HepG2 (cell line): ENCODE results near the gene PTMA. TPM values are rescaled to one million over a fixed set of nuclear protein-coding genes. Genes with fewer than 3 reads are reported as not detected.

ENCODE experiments used
- ATAC-seq: fragments of 200-7000 bp; cut with Tn5 transposase; 3 replicates; pipeline ENCODE4 v1.9.1; 2020; ENCODE audit warnings: mild to moderate bottlenecking, moderate library complexity
- BruUV-seq: library from RNA; stranded (reverse); fragments of 400-500 nt; replicated peaks from 2 replicates; lab custom pipeline; 2021; lab: Mats Ljungman, UMichigan
- CTCF ChIA-PET: fragments of 300-600 bp; formaldehyde crosslinking; extraction: SDS; loops from one replicate; lab custom pipeline; 2021; ENCODE audit warnings: low total read pairs, inconsistent platforms, low intra/inter-chr PET ratio; lab: Yijun Ruan, JAX
- POLR2A ChIA-PET: fragments of 350-600 bp; sonication (Branson Sonifier 250); formaldehyde crosslinking; loops from one replicate; lab custom pipeline; 2020; ENCODE audit warnings: antibody characterized with exemption, inconsistent platforms; lab: Yijun Ruan, JAX
- DNase-seq: peaks from one replicate; pipeline ENCODE4 v3.0.0-alpha.2; 2015; ENCODE audit warnings: low spot score
- FAIRE-seq: peaks from 3 replicates; lab custom pipeline; 2011; peaks lifted over from hg19 to GRCh38; lab: Jason Lieb, UNC
- H2AFZ ChIP-seq: one replicate; pipeline ENCODE4 v1.6.1; 2011; ENCODE audit warnings: low read length, inconsistent platforms
- H3K27ac ChIP-seq: fragments of 300-600 bp; 3 replicates; pipeline ENCODE4 v1.8.0; 2011; ENCODE audit warnings: mixed run types, mild to moderate bottlenecking, mixed read lengths, low read length, inconsistent platforms; ENCODE audit not compliant: insufficient read depth; ENCODE audit errors: extremely low read length
- H3K27me3 ChIP-seq, 2 experiments: fragments of 200-600 bp in 1 of 2; 2 replicates in 1 of 2; 3 replicates in 1 of 2; pipeline versions ENCODE4 v1.6.0 to v1.8.0; 2011; ENCODE audit warnings: low read length in 2 of 2, mild to moderate bottlenecking in 2 of 2, moderate library complexity in 2 of 2, inconsistent platforms in 1 of 2; ENCODE audit not compliant: insufficient read depth in 2 of 2, control insufficient read depth in 1 of 2
- H3K36me3 ChIP-seq, 2 experiments: fragments of 200-600 bp in 1 of 2; replicated peaks in 1 of 2; 2 replicates in 1 of 2; 3 replicates in 1 of 2; pipeline versions ENCODE4 v1.5.1 to v1.8.0; 2011; ENCODE audit warnings: low read length in 2 of 2, inconsistent platforms in 1 of 2; ENCODE audit not compliant: insufficient read depth in 2 of 2, control insufficient read depth in 1 of 2
- H3K4me1 ChIP-seq: 2 replicates; pipeline ENCODE4 v1.5.1; 2012; ENCODE audit warnings: low read length, inconsistent platforms; ENCODE audit not compliant: insufficient read depth
- H3K4me2 ChIP-seq: 2 replicates; pipeline ENCODE4 v1.6.0; 2011; ENCODE audit warnings: low read depth, low read length, inconsistent platforms
- H3K4me3 ChIP-seq, 3 experiments: fragments of 200-600 bp in 1 of 3; sonication (generic), shearing (Covaris generic) in 1 of 3; replicated peaks in 1 of 3; 2 replicates each; pipeline ENCODE4 v1.5.1; 2011 to 2016; ENCODE audit warnings: low read length in 3 of 3, inconsistent platforms in 2 of 3, low read depth in 2 of 3, mild to moderate bottlenecking in 2 of 3, control low read depth in 1 of 3, mixed read lengths in 1 of 3; ENCODE audit not compliant: insufficient read depth in 1 of 3
- H3K79me2 ChIP-seq: one replicate; pipeline ENCODE4 v1.6.1; 2011; ENCODE audit warnings: low read length, inconsistent platforms; ENCODE audit not compliant: insufficient read depth
- H3K9ac ChIP-seq: 2 replicates; pipeline ENCODE4 v1.6.0; 2011; ENCODE audit warnings: mild to moderate bottlenecking, low read depth, low read length, inconsistent platforms; ENCODE audit not compliant: insufficient read depth
- H3K9me3 ChIP-seq: 2 replicates; pipeline ENCODE4 v1.5.1; 2012; ENCODE audit warnings: mild to moderate bottlenecking, low read length
- H4K20me1 ChIP-seq: 2 replicates; pipeline ENCODE4 v1.6.0; 2011; ENCODE audit warnings: inconsistent platforms, mild to moderate bottlenecking, low read length, moderate library complexity; ENCODE audit not compliant: insufficient read depth
- CAMTA2 ChIP-seq: sonication (generic); formaldehyde crosslinking; IDR thresholded peaks from 2 replicates; pipeline ENCODE4 v1.4.0; 2020; ENCODE audit warnings: mild to moderate bottlenecking, missing genetic modification reagents, borderline replicate concordance
- ELK4 ChIP-seq: sonication (generic); formaldehyde crosslinking; IDR thresholded peaks from 2 replicates; pipeline ENCODE4 v1.9.0; 2021; ENCODE audit warnings: missing genetic modification reagents, borderline replicate concordance
- FOSL1 ChIP-seq: sonication (generic); formaldehyde crosslinking; IDR thresholded peaks from 2 replicates; pipeline ENCODE4 v1.9.0; 2021; ENCODE audit warnings: missing genetic modification reagents, borderline replicate concordance
- KLF6 ChIP-seq: IDR thresholded peaks from 2 replicates; pipeline ENCODE4 v1.8.0; 2016; ENCODE audit warnings: missing biosample characterization, missing genetic modification reagents
- NR2F6 ChIP-seq, 2 experiments: IDR thresholded peaks; 2 replicates each; pipeline ENCODE4 v1.6.1; 2016; ENCODE audit warnings: antibody characterized with exemption in 1 of 2, mild to moderate bottlenecking in 1 of 2
- PHB2 ChIP-seq: fragments of 450-650 bp; IDR thresholded peaks from 2 replicates; pipeline ENCODE4 v1.6.1; 2018; ENCODE audit not compliant: partially characterized antibody
- RBFOX2 ChIP-seq: fragments of 200-400 bp; formaldehyde crosslinking; IDR thresholded peaks from 2 replicates; pipeline ENCODE4 v1.6.1; 2017; ENCODE audit warnings: low read depth, mild to moderate bottlenecking, low read length
- TGIF2 ChIP-seq: IDR thresholded peaks from 2 replicates; pipeline ENCODE4 v1.6.1; 2016; ENCODE audit warnings: control low read depth, missing compliant biosample characterization
- TMF1 ChIP-seq: sonication (generic); formaldehyde crosslinking; IDR thresholded peaks from 2 replicates; pipeline ENCODE4 v1.8.1; 2022; ENCODE audit warnings: low read depth, missing genetic modification reagents
- UBTF ChIP-seq: sonication (generic); formaldehyde crosslinking; IDR thresholded peaks from 2 replicates; pipeline ENCODE4 v1.4.0; 2020; ENCODE audit warnings: mild to moderate bottlenecking, missing genetic modification reagents
- ZC3H4 ChIP-seq: sonication (generic); formaldehyde crosslinking; IDR thresholded peaks from 2 replicates; pipeline ENCODE4 v1.4.0; 2020; ENCODE audit warnings: missing genetic modification reagents, borderline replicate concordance
- ZUFSP ChIP-seq: sonication (generic); formaldehyde crosslinking; IDR thresholded peaks from 2 replicates; pipeline ENCODE4 v1.9.0; 2021; ENCODE audit warnings: missing genetic modification reagents, mild to moderate bottlenecking, borderline replicate concordance
- WGBS: methylation state at CpG from one replicate; pipeline ENCODE4 v1.1.6; 2017; ENCODE audit warnings: low lambda C conversion rate; 5-methylcytosine and 5-hydroxymethylcytosine counted together
- in situ Hi-C: cut with HindIII; loops from 2 replicates; pipeline ENCODE4 v1.10.0; 2017; ENCODE audit warnings: low pct_unique_long_range_greater_than_20kb; ENCODE audit not compliant: extremely low pct_ligation_motif_present
- intact Hi-C: fragments of 100-400 bp; cut with micrococcal nuclease; formaldehyde crosslinking; loops from one replicate; pipeline ENCODE4 v1.10.0; 2022; ENCODE audit not compliant: unreplicated experiment
- polyA plus RNA-seq, 8 experiments: library from polyadenylated mRNA; depleted of rRNA in 3 of 8; stranded (reverse) in 7 of 8; unstranded in 1 of 8; fragments of >200 nt; fragmentation: Illumina TruSeq in 4 of 8; extraction: Trizol in 4 of 8; gene quantifications; 2 replicates each; pipeline versions ENCODE4 v1.2.1 to v1.2.3, GENCODE V29; 2011 to 2016; ENCODE audit warnings: low read depth in 4 of 8, missing spikeins in 1 of 8, mixed read lengths in 1 of 8; ENCODE audit not compliant: insufficient read depth in 1 of 8
- total RNA-seq, 5 experiments: library from RNA; depleted of rRNA; stranded (reverse); fragments of >200 nt; fragmentation: Illumina TruSeq; extraction: Trizol; gene quantifications; 2 replicates each; pipeline ENCODE4 v1.2.3, GENCODE V29; 2016; ENCODE audit warnings: low read depth in 1 of 5

Gene PTMA
- total and polyA plus RNA-seq, 2 of the 13 experiments (the other 11 are each of a cell fraction or from before 2014, with no cell fraction given): 190 to 1,086 TPM

- H3K27ac ChIP-seq: no peak overlapping the region
- in situ Hi-C loops (loop anchor here (5.0 kb wide), 2 partner anchors 38 to 62 kb away; no protein-coding TSS in a partner anchor), intact Hi-C loops (loop anchor here (1.0 kb wide), 2 partner anchors 62 to 111 kb away; no protein-coding TSS in a partner anchor)
- DNase-seq: peak; percentile 69
- H3K4me1 ChIP-seq: peaks cover 70% of the 10 kb centered on the region
- no peaks in the 10 kb centered on the region for H3K9me3 ChIP-seq
- peak; percentile 63 for ATAC-seq
- H3K4me3 ChIP-seq: peak overlapping the region in 1 of 3 experiments; percentile 51; a peak in 2 of 6 replicates
- ChIA-PET CTCF (interaction anchor here (0.6 to 6.4 kb wide), 5 partner anchors 11 to 62 kb away, joined by 3 to 45 read pairs (median 15); no protein-coding TSS in a partner anchor), POLR2A (interaction anchor here (0.6 to 2.1 kb wide), 8 partner anchors 8 to 62 kb away, joined by 3 to 13 read pairs (median 6); partner anchors contain the start of gene PTMA)
- H3K4me2 ChIP-seq: peak overlapping the region; percentile 80
- peaks cover 0 to 7% of the 10 kb centered on the region in 2 experiments; a peak in 1 of 5 replicates for H3K27me3 ChIP-seq
- H3K79me2 ChIP-seq: no peaks in the 10 kb centered on the region
- no peak overlapping the region for H3K9ac ChIP-seq
- no peaks in the 10 kb centered on the region for H3K36me3 ChIP-seq
- WGBS: 24% methylated on average over 20 of the region's 20 CpGs
- no peaks in the 10 kb centered on the region for H4K20me1 ChIP-seq
- H2AFZ ChIP-seq: no peak overlapping the region
- no TSS peak for BruUV-seq
- FAIRE-seq: no peak
- TF ChIP-seq CAMTA2 (CRISPR knock-in tag): no peak
- TF ChIP-seq TMF1 (CRISPR knock-in tag): no peak
- no peak for TF ChIP-seq ZC3H4
- TF ChIP-seq TGIF2 (CRISPR knock-in tag): no peak
- TF ChIP-seq ELK4 (CRISPR knock-in tag): no peak
- no peak for TF ChIP-seq UBTF (CRISPR knock-in tag)
- TF ChIP-seq ZUFSP (CRISPR knock-in tag): no peak
- TF ChIP-seq FOSL1: no peak
- no peak for TF ChIP-seq KLF6
- TF ChIP-seq RBFOX2: no peak
- TF ChIP-seq PHB2: no peak
- no peak for TF ChIP-seq NR2F6 (IDR thresholded peaks at IDR 0.05)
- peak; percentile 12; the same call in 1 of the 2 replicates for TF ChIP-seq NR2F6 (CRISPR knock-in tag; IDR thresholded peaks at IDR 0.05)
Measured at GRCh38 chr2:231674587-231675338, 33.6 kb upstream of the PTMA start.
